HG03139 (cell line): ENCODE data around the gene ACSF3.

ENCODE experiments used
- ATAC-seq: cut with Tn5 transposase; IDR thresholded peaks from one replicate; pipeline ENCODE4 v1.9.1; 2021; ENCODE audit not compliant: unreplicated experiment

The ACSF3 gene

DNA sequence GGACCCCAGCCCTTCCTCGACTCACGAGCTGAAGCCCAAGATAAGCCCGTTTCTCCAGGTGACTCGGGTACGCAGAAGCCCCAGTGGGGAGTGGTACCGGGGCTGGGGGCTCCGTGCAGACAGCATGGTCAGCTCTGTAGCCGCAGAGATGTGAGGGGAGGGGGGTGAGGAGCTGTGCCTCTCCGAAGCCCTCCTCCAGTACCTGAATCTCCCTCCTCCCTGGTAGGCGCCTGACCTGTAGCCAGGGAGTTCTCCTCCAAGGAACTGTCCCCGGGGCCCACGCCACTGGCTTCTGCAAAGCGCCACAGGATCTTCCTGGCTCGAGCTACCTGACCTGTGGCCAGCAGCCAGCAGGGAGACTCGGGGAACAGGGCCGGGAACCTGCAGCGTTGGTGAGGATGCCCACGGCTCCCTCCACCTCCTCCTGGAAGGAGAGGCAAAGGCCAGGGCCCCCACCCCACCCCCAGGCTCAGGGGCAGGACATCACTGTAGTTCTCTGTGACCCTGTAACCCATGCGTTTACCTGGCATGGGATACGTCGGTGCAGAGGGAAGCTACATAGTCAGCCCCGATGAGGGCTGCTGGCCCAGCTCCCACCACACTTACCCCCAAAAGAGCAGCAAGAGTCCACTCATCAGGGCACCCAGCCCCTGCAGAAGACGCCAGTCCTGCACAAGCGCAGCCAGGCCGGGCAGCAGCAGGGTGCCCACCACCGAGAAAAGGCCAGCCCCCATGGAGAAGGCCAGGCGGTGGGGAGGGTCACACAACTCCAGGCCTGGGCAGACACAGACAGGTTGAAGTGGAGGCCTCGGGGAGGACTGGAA lies 105.0 kb downstream of the ACSF3 start:
- no peak for ATAC-seq

DNA sequence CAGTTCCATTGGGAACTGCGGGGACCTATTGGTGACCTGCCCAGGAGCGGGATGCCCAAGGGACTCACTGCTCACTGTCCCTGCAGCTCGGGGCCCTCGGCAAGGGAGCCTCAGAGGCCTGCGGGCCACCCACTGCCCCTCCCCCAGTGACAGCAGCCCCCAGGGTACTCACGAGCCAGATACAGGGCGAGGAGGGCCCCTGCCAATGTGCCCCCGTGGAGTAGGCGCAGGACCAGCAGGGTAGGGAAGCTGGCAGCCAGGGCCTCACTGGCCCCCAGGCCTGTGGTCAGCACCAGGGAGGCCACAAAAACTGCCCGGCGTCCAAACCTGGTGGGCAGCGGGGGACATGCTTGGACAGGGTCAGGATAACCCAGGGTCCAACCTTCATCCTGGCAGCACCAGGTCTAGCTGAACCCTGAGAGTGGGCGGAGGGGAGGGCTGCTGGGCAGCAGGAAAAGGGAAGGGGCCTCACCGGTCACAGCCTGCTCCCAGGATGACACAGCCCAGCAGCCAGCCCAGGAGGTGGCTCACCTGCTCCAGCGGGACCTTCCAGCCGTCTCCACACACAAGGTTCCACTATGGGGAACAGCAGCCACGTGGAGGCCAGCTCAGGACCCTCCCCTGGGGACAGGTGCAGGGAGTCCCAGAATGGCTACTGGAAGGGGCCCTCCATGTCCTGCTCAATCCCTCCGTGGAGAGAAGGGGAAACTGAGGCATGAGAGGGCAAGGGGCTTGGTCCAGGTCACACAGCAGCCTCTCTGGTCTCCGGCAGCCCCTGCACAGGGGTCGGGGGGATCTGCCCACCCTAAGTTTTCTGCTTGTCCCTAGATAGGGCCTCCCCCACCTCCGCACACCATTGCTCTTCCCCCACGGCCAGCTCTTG lies 105.8 kb downstream of the ACSF3 start:
- no peak for ATAC-seq

DNA sequence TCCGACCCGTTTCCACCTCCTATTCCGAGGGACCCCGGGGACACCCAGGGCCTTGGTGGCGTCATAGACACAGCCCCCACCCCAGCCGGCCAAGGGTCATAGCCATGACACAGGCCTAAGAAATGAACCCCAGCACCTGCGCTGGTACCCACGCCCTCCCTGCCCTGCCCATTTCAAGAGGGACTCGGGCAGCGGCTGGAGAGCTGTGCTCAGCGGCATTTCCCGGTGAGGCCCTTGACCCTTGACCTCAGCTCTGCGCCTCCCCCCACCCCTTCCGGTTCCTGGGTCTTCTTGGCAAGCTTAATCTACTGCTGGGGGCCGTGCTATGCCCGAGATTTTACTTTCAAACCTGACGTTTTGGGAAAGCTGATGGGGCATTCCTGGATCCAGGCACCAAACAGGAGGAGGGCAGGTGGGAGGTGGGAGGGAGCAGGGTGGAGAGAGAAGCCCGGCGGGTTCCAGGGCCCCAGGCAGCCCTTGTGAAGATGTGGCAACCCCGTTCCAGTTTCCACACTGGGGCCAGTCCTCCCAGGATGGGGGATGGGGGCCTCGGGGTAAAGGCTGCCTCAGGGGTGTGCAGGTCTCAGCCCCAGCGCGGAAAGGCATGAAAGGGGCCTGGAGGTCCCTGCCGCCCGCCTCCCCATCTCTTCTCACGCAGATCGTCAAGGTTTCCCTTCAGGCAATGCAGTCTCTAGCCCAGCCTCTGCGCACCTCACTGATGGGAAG lies 106.6 kb downstream of the ACSF3 start, which contains the start of gene SLC22A31:
Gene SLC22A31, minus strand, starts transcription at position 414 of the 726 bp plus-strand sequence. Its CDS starts 36 bp downstream, at position 378.
- ATAC-seq, result no peak

DNA sequence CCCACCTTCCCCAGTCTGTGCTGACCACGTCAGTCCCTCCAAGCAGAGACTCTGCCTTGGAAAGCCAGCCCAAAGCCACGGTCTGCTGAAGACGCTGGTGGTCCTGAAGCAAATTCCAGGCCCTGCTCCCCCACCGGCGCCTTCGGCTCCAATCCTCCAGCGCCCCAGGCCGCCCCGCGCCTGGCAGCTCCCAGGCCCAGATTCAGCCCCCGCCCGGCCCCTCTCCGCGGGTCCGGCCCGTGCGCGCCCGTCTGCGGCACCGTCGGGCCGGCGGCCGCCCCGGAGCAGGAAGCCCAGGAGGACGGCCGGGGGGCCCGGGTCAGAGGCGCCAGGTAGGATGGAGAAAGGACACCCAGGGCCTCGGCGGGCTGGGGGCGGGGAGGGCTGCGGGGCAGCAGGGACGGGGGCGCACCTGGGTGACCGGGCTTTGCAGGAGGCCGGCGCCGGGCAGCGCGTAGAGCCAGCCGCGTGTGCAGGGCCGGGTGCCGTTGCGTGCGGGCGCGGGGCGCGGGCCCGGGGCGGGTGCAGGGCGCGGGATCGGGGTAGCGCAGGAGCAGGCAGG lies 107.3 kb downstream of the ACSF3 start:
- no peak for ATAC-seq

DNA sequence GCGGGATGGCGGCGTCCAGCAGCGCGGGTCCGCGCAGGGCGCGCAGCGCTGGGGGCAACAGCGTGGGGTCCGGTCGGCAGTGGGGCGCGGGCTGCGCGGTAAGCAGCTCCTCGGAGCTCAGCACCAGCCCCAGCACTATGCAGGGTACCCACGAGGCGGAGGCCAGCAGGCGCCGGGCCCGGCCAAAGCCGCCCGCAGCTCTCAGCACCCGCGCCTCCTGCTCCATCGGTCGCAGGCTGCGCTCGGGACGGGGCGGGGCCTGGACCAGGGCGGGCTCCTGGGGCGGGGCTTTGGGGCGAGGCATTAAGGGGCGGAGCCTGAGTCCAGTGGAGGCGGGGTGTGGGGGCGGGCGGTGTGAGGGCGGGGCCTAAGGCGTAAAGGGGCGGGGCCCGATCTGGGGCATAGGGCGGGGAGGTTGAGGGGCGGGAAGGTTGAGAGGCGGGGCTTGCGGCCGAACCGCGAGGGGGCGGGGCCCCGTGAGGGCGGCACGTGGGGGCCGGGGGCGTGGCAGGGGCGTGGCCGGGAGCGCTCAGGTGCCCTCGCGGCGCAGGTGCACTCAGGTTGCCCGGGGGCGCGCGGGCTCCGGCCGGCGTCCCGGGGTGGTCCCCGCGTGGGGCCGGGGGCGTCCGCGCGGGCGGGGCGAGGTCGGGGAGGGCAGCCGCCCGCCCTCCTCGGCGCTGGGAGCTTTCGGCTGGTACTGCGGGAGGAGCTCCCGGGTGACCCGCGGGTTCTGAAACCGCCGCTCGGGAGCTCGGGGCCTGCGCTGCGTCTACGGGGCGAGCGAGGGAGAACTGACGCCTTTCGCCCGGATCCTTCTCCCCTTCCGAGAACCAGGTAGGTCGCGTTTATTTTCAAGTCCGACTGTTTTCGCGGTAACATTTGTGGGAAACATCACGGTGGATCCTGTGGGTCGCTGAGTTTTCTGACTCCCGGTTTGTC lies 108.1 kb downstream of the ACSF3 start:
- ATAC-seq, result no peak

DNA sequence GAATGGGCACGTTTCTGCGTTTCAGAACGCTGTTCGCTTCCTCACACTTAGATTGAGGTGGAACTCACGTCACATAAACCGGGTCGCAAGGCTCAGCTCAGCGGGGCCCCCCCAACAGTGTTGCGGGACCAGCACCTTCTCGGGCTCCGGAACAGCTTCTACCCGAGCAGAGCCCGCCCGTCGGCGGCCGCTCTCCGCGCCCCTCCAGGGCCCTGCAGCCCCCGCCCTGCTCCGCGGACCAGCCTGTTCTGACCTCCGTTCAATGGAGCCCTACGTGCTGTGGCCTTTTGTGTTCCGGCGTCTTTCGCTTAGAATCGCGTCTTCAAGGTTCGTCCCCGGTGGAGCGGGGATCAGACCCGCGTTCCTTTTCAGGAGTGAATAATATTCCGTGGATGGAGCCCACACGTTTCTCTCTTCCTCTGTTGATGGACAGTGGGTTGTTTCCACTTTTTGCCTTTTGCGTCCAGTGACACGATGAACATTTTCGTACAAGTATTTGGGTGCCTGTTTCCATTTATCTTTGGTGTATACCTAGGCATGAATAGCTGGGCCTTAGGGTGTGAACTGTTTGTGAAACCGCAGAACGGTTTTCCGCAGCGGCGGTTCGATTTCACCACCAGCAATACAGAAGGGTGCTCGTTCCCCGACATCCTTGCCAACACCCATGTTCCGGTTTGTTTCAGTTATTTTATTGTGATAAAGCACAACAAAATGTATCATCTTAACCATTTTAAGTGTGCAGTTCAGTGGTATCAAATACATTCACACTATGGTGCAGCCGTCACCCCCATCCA lies 109.0 kb downstream of the ACSF3 start:
- ATAC-seq, result no peak
